Stimulated activated CD4-positive, alpha-beta T cell treated with anti-CD3 and anti-CD28 coated beads, TNF-alpha, amount 100 ng/mL, for 24 hours (primary cell): ENCODE results near the gene SH2D2A.

Experiments used
- DNase-seq, 3 experiments: peaks; one replicate each; pipeline ENCODE4 v3.0.0-alpha.2; 2020; ENCODE audit warnings: low read depth in 3 of 3

The SH2D2A gene

GRCh38 chr1:156823210-156823790, 6.7 kb upstream of the SH2D2A start:
- no peak for DNase-seq

- DNase-seq, result no peak
Measured at GRCh38 chr1:156822680-156823079, 6.0 kb upstream of the SH2D2A start.

GRCh38 chr1:156821801-156822200, 5.2 kb upstream of the SH2D2A start:
- DNase-seq, result no peak

- no peak for DNase-seq
Measured at GRCh38 chr1:156815961-156816422, 656 bp downstream of the SH2D2A start.

GRCh38 chr1:156815307-156815826, 1.3 kb downstream of the SH2D2A start:
- no peak for DNase-seq

- DNase-seq, result no peak
Measured at GRCh38 chr1:156814571-156815260, 1.9 kb downstream of the SH2D2A start.

- DNase-seq, result peak; percentile 51 to 82 (median 59)
Measured at GRCh38 chr1:156813750-156814570, 2.7 kb downstream of the SH2D2A start.

GRCh38 chr1:156813298-156813697, 3.4 kb downstream of the SH2D2A start:
- DNase-seq, result no peak

- no peak for DNase-seq
Measured at GRCh38 chr1:156812293-156812990, 4.2 kb downstream of the SH2D2A start.

GRCh38 chr1:156811168-156811567, 5.5 kb downstream of the SH2D2A start:
- no peak for DNase-seq

GRCh38 chr1:156809711-156810366, 6.8 kb downstream of the SH2D2A start:
- no peak for DNase-seq

GRCh38 chr1:156809281-156809680, 7.4 kb downstream of the SH2D2A start:
- no peak for DNase-seq

GRCh38 chr1:156808186-156809030, 8.2 kb downstream of the SH2D2A start:
- DNase-seq, result no peak

- DNase-seq, result no peak
Measured at GRCh38 chr1:156807627-156808026, 9.0 kb downstream of the SH2D2A start.

GRCh38 chr1:156806512-156807440, 9.9 kb downstream of the SH2D2A start:
- DNase-seq, result no peak

- no peak for DNase-seq
Measured at GRCh38 chr1:156805766-156806511, 10.7 kb downstream of the SH2D2A start.

GRCh38 chr1:156804572-156805243, 11.9 kb downstream of the SH2D2A start:
- no peak for DNase-seq

GRCh38 chr1:156804026-156804425, 12.6 kb downstream of the SH2D2A start:
- DNase-seq, result no peak
